Measurements from ENCODE around the gene C17orf114.

The C17orf114 gene

GRCh38 chr17:4818276-4818675, 16.1 kb upstream of the C17orf114 start:
- Mint-ChIP-seq H3K4me1 (ENCODE audit: low read depth, unreplicated experiment) (no peaks in the 10 kb centered on the region), H3K36me3 (ENCODE audit: low read depth, unreplicated experiment) (peaks cover 25% of the 10 kb centered on the region), H3K4me3 (ENCODE audit: unreplicated experiment) (no peak overlapping the region), H3K27ac (ENCODE audit: unreplicated experiment) (no peak overlapping the region), H3K9me3 (ENCODE audit: unreplicated experiment) (no peaks in the 10 kb centered on the region), H3K27me3 (ENCODE audit: low read depth, unreplicated experiment) (no peaks in the 10 kb centered on the region)
- no peak for DNase-seq (ENCODE audit: low read depth)
- Histone ChIP-seq H3K4me3 (ENCODE audit: insufficient read depth, low read depth, low read length) (no peak overlapping the region), H3K79me2 (ENCODE audit: insufficient read depth, low read length) (no peaks in the 10 kb centered on the region), H3K9me3 (ENCODE audit: insufficient read depth, low read depth, low read length) (no peaks in the 10 kb centered on the region), H3K27me3 (ENCODE audit: insufficient read depth, low read length) (no peaks in the 10 kb centered on the region), H3K36me3 (ENCODE audit: insufficient read depth, low read length) (peaks cover 3% of the 10 kb centered on the region), H3K4me2 (ENCODE audit: low read length) (no peak overlapping the region), H3K4me1 (ENCODE audit: insufficient read depth, low read length) (no peaks in the 10 kb centered on the region), H3K27ac (ENCODE audit: low read depth, low read length) (no peak overlapping the region), H3K9ac (ENCODE audit: low read length) (no peak overlapping the region), H2AFZ (ENCODE audit: low read depth, low read length) (no peak overlapping the region), H4K20me1 (ENCODE audit: insufficient read depth, low read length) (peaks cover 5% of the 10 kb centered on the region)
- TF ChIP-seq CTCF (IDR thresholded peaks at IDR 0.05; ENCODE audit: insufficient read depth, low read depth, low read length) (no peak), EZH2 (IDR thresholded peaks at IDR 0.05; ENCODE audit: insufficient read depth, low read length) (no peak)
- no peak for FAIRE-seq

DNA sequence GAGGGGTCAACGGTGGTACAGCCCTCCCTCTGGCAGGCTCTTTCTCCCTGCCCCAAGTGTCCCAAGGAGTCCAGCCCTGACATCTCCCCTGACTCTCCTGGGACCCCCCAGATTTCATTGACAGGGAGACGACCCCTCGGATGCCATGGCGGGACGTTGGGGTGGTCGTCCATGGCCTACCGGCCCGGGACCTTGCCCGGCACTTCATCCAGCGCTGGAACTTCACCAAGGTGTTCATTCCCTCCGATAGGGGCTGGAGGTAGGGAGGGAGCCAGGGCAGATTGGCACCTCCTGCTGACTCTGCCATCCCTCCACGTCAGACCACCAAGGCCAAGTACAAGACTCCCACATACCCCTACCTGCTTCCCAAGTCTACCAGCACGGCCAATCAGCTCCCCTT, 14.7 kb upstream of the C17orf114 start:
- H3K27me3 ChIP-seq (ENCODE audit: insufficient read depth, low read length), result no peaks in the 10 kb centered on the region
- H2AFZ ChIP-seq (ENCODE audit: low read depth, low read length), result no peak overlapping the region
- H3K36me3 ChIP-seq (ENCODE audit: insufficient read depth, low read length), result peaks cover 3% of the 10 kb centered on the region
- TF ChIP-seq CTCF (IDR thresholded peaks at IDR 0.05; ENCODE audit: insufficient read depth, low read depth, low read length) (no peak), EZH2 (IDR thresholded peaks at IDR 0.05; ENCODE audit: insufficient read depth, low read length) (no peak)
- H3K4me3 Mint-ChIP-seq (ENCODE audit: unreplicated experiment), result no peak overlapping the region
- H3K9me3 ChIP-seq (ENCODE audit: insufficient read depth, low read depth, low read length), result no peaks in the 10 kb centered on the region
- H3K9ac ChIP-seq (ENCODE audit: low read length), result no peak overlapping the region
- DNase-seq (ENCODE audit: low read depth), result no peak
- H3K27ac Mint-ChIP-seq (ENCODE audit: unreplicated experiment), result no peak overlapping the region
- no peak overlapping the region for H3K4me2 ChIP-seq (ENCODE audit: low read length)
- no peaks in the 10 kb centered on the region for H3K4me1 ChIP-seq (ENCODE audit: insufficient read depth, low read length)
- FAIRE-seq, result no peak
- H3K27ac ChIP-seq (ENCODE audit: low read depth, low read length), result no peak overlapping the region
- no peaks in the 10 kb centered on the region for H3K79me2 ChIP-seq (ENCODE audit: insufficient read depth, low read length)
- peaks cover 5% of the 10 kb centered on the region for H4K20me1 ChIP-seq (ENCODE audit: insufficient read depth, low read length)
- H3K36me3 Mint-ChIP-seq (ENCODE audit: low read depth, unreplicated experiment), result peaks cover 23% of the 10 kb centered on the region
- H3K4me1 Mint-ChIP-seq (ENCODE audit: low read depth, unreplicated experiment), result no peaks in the 10 kb centered on the region
- no peak overlapping the region for H3K4me3 ChIP-seq (ENCODE audit: insufficient read depth, low read depth, low read length)
- H3K9me3 Mint-ChIP-seq (ENCODE audit: unreplicated experiment), result no peaks in the 10 kb centered on the region
- no peaks in the 10 kb centered on the region for H3K27me3 Mint-ChIP-seq (ENCODE audit: low read depth, unreplicated experiment)

DNA sequence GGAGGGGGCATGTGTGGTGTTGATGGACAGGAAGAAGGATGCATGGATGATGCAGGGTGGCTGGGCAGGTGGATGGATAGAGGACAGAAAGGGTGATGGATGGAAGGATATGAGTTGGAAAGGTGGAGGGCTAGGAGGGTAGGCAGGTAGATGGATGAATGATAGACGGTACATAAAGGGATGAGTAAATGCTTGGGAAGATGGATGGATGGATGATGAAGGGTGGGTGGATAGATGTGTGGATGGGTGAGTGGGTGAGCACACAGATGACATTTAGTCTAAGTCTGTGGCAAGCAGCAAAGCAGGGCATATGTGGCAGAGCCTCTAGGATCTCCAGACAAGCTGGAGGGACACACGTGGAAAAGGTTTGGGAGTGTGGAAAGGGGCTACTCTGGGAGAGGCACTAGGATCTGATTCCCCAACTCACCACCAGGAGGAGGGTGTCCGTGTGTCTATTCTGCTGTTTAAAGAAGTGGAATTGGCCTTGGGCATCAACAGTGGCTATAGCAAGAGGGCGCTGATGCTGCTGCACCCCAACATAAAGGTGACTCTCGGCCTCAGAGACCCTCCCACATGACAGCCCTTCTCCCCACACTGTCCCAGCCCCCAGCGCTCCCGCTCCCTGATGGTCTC, 13.0 kb upstream of the C17orf114 start:
- no peak overlapping the region for H2AFZ ChIP-seq (ENCODE audit: low read depth, low read length)
- H3K4me3 ChIP-seq (ENCODE audit: insufficient read depth, low read depth, low read length), result no peak overlapping the region
- peak; percentile 14 for TF ChIP-seq CTCF (IDR thresholded peaks at IDR 0.05; ENCODE audit: insufficient read depth, low read depth, low read length)
- no peak for TF ChIP-seq EZH2 (IDR thresholded peaks at IDR 0.05; ENCODE audit: insufficient read depth, low read length)
- H3K27ac ChIP-seq (ENCODE audit: low read depth, low read length), result no peak overlapping the region
- no peak overlapping the region for H3K4me2 ChIP-seq (ENCODE audit: low read length)
- H3K27me3 ChIP-seq (ENCODE audit: insufficient read depth, low read length), result no peaks in the 10 kb centered on the region
- no peak overlapping the region for H3K27ac Mint-ChIP-seq (ENCODE audit: unreplicated experiment)
- no peaks in the 10 kb centered on the region for H3K4me1 ChIP-seq (ENCODE audit: insufficient read depth, low read length)
- no peak overlapping the region for H3K4me3 Mint-ChIP-seq (ENCODE audit: unreplicated experiment)
- no peaks in the 10 kb centered on the region for H3K27me3 Mint-ChIP-seq (ENCODE audit: low read depth, unreplicated experiment)
- no peaks in the 10 kb centered on the region for H3K9me3 ChIP-seq (ENCODE audit: insufficient read depth, low read depth, low read length)
- H3K36me3 Mint-ChIP-seq (ENCODE audit: low read depth, unreplicated experiment), result peaks cover 30% of the 10 kb centered on the region
- no peaks in the 10 kb centered on the region for H3K9me3 Mint-ChIP-seq (ENCODE audit: unreplicated experiment)
- H4K20me1 ChIP-seq (ENCODE audit: insufficient read depth, low read length), result peaks cover 5% of the 10 kb centered on the region
- H3K4me1 Mint-ChIP-seq (ENCODE audit: low read depth, unreplicated experiment), result no peaks in the 10 kb centered on the region
- FAIRE-seq (no peak), DNase-seq (ENCODE audit: low read depth) (no peak)
- no peak overlapping the region for H3K9ac ChIP-seq (ENCODE audit: low read length)
- H3K79me2 ChIP-seq (ENCODE audit: insufficient read depth, low read length), result no peaks in the 10 kb centered on the region
- H3K36me3 ChIP-seq (ENCODE audit: insufficient read depth, low read length), result peaks cover 3% of the 10 kb centered on the region

All from astrocyte (in vitro differentiated cells and primary cell).